Stomach smooth muscle (tissue), 2 donors: ENCODE measurements around the gene TRIP12.

Experiments
- H3K27ac ChIP-seq: one replicate; pipeline ENCODE4 v1.7.0; 2013; ENCODE audit warnings: mild to moderate bottlenecking, low read length, inconsistent platforms
- H3K27me3 ChIP-seq, 2 donors: one replicate each; pipeline ENCODE4 v1.7.0; 2013; ENCODE audit warnings: low read length in 2 of 2; ENCODE audit not compliant: insufficient read depth in 2 of 2, control insufficient read depth in 1 of 2
- H3K36me3 ChIP-seq, 2 donors: one replicate each; pipeline ENCODE4 v1.7.0; 2013; ENCODE audit warnings: low read length in 2 of 2; ENCODE audit not compliant: control insufficient read depth in 2 of 2, insufficient read depth in 2 of 2
- H3K4me1 ChIP-seq: one replicate; pipeline ENCODE4 v1.7.0; 2013; ENCODE audit warnings: low read length; ENCODE audit not compliant: control insufficient read depth, insufficient read depth
- H3K4me3 ChIP-seq, 2 donors: one replicate each; pipeline ENCODE4 v1.7.0; 2013; ENCODE audit warnings: low read length in 2 of 2
- H3K9ac ChIP-seq, 2 donors: one replicate each; pipeline ENCODE4 v1.7.0; 2013; ENCODE audit warnings: low read length in 2 of 2, mild to moderate bottlenecking in 1 of 2
- H3K9me3 ChIP-seq, 2 donors: one replicate each; pipeline ENCODE4 v1.7.0; 2013; ENCODE audit warnings: low read length in 2 of 2; ENCODE audit not compliant: control insufficient read depth in 2 of 2
- donor health status: healthy.
- donor health status: Pancreatic carcinoma.

TRIP12 gene

DNA sequence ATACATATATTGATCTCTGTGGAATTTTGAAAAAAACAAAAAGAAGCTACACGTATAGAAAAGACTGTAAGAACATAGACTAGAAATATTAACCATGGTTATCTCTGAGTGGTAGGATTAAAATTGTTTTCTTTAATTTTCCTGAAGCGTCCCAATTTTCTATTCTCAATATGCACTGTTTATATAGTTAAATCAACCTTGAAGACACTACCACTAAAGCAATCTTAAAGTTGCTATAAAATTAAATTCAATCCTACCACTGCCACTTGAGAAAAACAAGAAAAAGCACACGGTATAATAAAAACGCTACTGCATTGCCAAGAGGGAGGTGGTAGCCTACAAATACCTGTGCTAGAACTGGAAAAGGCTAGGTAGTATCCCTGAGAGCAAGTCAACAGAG, 47.2 kb downstream of the TRIP12 start:
- Histone ChIP-seq H3K27ac (no peak overlapping the region), H3K4me1 (no peaks in the 10 kb centered on the region), H3K27me3 (no peaks in the 10 kb centered on the region), H3K9ac (no peak overlapping the region), H3K36me3 (peaks cover 3 to 17% of the 10 kb centered on the region in 2 donors), H3K4me3 (no peak overlapping the region), H3K9me3 (no peaks in the 10 kb centered on the region)

DNA sequence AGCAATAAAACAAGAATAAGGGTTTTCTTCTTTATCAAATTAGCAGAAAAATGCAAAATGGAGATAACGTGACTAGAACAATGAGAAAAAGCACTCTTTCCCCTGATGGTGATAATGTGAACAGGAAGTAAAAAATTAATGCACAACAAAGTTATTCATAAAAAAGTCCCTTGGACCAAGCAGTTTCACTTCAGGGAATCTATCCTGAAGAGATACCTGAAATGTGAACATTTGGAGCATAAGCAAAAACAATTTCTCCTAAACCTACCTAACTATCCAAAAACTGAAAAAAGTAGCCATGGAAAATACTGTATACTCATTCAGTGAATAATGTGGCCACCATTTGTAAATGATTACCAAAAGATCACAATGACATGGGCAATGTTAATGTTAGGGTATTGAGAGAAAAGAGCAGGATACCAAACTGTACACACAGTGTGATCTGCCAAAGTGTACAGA, 48.7 kb downstream of the TRIP12 start:
- Histone ChIP-seq H3K27me3 (no peaks in the 10 kb centered on the region), H3K9me3 (no peaks in the 10 kb centered on the region), H3K36me3 (peaks cover 0 to 7% of the 10 kb centered on the region in 2 donors), H3K4me3 (no peak overlapping the region), H3K9ac (no peak overlapping the region), H3K27ac (no peak overlapping the region), H3K4me1 (no peaks in the 10 kb centered on the region)

DNA sequence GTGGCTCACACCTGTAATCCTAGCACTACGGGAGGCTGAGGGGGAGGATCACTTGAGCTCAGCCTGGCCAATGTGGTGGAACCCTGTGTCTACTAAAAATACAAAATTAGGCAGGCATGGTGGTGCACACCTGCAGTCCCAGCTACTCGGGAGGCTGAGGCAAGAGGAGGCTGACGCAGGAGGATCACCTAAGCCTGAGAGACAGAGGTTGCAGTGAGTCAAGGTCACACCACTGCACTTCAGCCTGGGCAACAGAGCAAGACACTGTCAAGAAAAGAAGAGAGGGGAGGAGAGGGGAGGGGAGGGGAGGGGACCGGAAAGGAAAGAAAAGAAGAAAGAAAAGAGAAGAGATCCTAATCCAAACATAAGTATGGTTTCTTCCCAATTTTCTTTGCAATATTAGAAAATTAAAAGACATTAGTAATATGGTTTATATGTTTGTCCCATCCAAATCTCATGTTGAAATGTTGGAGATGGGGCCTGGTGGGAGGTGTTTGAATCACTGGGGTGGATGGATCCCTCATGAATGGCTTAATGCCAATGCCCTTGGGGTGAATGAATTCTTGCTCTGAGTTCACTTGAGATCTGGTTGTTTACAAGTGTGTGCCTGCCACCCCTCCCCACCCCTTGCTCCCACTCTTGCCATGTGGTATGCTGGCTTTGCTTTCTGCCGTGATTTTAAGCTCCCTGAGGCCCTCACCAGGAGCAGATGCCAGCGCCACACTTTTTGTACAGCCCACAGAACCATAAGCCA, 50.7 kb downstream of the TRIP12 start:
- H3K9ac ChIP-seq, result no peak overlapping the region
- no peak overlapping the region for H3K27ac ChIP-seq
- no peaks in the 10 kb centered on the region for H3K9me3 ChIP-seq
- no peak overlapping the region for H3K4me3 ChIP-seq
- no peaks in the 10 kb centered on the region for H3K4me1 ChIP-seq
- no peaks in the 10 kb centered on the region for H3K36me3 ChIP-seq
- H3K27me3 ChIP-seq, result no peaks in the 10 kb centered on the region

DNA sequence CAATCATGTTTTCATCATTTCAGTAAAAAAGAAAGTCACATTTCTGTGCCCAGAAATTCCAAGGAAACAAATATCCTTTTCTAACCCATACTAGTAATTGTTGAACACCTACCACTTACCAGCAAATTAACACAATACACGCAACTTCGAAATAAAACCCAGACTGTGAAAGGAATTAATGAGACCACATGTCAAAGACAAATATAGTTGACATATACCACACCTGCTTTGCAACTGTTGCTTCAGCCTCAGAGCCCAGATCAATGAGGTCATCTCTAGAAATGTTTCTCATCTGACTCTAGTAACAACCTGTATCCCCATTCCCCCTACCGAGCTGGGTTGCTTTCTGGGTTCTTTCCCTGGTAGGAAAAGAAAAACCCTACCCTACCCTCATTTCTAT, 52.6 kb downstream of the TRIP12 start:
- H3K4me3 ChIP-seq, result no peak overlapping the region
- no peak overlapping the region for H3K27ac ChIP-seq

DNA sequence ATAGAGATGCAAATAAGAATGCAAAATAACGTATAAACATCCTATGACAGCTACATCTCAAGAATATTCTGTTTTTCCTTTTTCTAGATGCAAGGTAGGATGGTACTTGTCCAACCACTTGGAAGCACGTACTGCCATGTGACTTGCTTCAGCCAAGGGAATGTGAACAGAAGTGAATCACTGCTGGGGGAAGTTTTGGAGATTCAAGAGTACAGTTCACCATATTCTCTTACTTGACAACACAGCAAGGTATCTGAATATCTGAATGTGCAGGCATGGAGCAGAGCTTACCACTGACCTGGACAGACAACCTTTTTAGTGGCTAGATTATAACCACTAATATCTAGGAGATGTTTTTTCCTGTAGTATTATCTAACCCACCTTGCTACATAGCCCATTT, 53.0 kb downstream of the TRIP12 start:
- H3K4me3 ChIP-seq, result no peak overlapping the region
- H3K27me3 ChIP-seq, result no peaks in the 10 kb centered on the region
- H3K9me3 ChIP-seq, result no peaks in the 10 kb centered on the region
- no peaks in the 10 kb centered on the region for H3K36me3 ChIP-seq
- no peaks in the 10 kb centered on the region for H3K4me1 ChIP-seq
- H3K27ac ChIP-seq, result no peak overlapping the region
- H3K9ac ChIP-seq, result no peak overlapping the region

More for the DNA sequence above, 52.6 kb downstream of the TRIP12 start:
- Histone ChIP-seq H3K36me3 (no peaks in the 10 kb centered on the region), H3K9me3 (no peaks in the 10 kb centered on the region), H3K4me1 (no peaks in the 10 kb centered on the region), H3K27me3 (no peaks in the 10 kb centered on the region), H3K9ac (no peak overlapping the region)

DNA sequence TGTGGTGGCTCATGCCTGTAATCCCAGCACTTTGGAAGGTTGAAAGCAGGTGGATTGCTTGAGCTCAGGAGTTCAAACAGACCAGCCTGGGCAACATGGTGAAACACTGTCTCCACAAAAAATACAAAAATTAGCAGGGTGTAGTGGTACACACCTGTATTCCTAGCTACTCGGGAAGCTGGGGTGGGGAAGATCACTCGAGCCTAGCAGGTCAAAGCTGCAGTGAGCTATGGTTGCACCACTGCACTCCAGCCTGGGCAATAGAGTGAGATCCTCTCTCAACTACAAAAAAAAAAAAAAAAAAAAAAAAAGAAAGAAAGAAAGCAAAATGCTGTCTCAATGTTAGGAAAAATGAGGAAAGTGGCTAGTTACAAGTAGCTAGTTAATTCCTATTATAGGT, 56.8 kb downstream of the TRIP12 start:
- Histone ChIP-seq H3K9me3 (no peaks in the 10 kb centered on the region), H3K4me1 (no peaks in the 10 kb centered on the region), H3K9ac (no peak overlapping the region), H3K36me3 (no peaks in the 10 kb centered on the region), H3K4me3 (no peak overlapping the region), H3K27ac (no peak overlapping the region), H3K27me3 (no peaks in the 10 kb centered on the region)

DNA sequence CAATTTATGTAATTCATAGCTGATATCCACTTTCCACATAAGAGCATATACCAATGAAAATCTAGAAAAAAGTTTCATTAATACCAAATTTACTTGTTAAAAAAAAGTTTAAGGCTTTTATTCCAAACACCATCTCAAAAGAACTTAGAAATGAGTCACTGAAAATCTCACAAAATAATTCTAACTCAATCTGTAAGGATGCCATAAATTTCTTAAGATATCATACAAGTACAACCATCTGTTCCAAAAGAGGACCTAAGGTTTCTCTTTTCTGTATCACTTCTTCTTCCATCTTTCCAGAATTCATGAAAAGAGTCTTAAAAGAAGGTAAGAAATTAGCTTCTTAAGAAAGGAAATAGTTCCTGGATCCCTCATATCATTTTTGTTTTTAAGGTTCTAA, 60.4 kb downstream of the TRIP12 start:
- no peaks in the 10 kb centered on the region for H3K27me3 ChIP-seq
- no peak overlapping the region for H3K9ac ChIP-seq
- H3K36me3 ChIP-seq, result peaks cover 15 to 17% of the 10 kb centered on the region in 2 donors
- H3K27ac ChIP-seq, result no peak overlapping the region
- no peaks in the 10 kb centered on the region for H3K9me3 ChIP-seq
- H3K4me1 ChIP-seq, result no peaks in the 10 kb centered on the region
- no peak overlapping the region for H3K4me3 ChIP-seq

DNA sequence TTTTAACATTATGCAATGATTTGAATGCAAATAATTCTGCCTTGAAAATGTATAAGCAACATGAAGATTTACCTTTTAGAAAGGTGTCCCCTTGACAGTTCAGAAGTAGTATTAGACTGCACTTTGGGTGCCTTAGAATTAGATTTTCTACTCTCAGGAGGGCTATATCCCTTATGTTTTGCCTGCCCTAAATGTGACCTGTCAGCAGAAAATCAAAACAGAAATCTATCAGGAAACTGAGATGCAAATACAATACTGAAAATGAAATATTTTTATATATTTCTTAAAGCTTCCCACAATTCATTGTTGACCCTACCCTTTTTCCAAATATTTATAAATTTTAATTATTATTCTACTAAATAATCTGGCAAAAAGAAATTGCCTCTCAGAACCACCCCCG, 61.5 kb downstream of the TRIP12 start:
- Histone ChIP-seq H3K4me3 (no peak overlapping the region), H3K36me3 (peaks cover 15 to 21% of the 10 kb centered on the region in 2 donors), H3K9ac (no peak overlapping the region), H3K4me1 (no peaks in the 10 kb centered on the region), H3K9me3 (no peaks in the 10 kb centered on the region), H3K27me3 (no peaks in the 10 kb centered on the region), H3K27ac (no peak overlapping the region)

DNA sequence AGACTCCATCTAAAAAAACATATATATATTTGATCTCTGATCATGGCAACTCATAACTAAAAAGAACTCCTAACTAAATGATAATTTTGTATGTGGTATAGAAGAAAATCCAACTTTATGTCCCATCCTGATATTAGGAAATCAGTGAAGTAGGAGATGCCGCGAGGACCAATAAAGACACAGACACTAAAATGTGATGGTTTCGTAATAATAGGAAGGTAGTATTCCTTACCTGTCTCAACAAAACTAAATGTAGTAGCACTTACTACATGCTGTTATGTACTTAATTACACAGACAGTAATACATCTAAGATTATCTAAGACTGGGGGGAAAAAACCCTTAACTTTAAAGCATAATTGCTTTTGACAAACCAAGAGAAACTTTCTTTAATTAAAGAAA, 63.5 kb downstream of the TRIP12 start:
- H3K9me3 ChIP-seq, result no peaks in the 10 kb centered on the region
- H3K36me3 ChIP-seq, result peaks cover 15 to 21% of the 10 kb centered on the region in 2 donors
- no peaks in the 10 kb centered on the region for H3K4me1 ChIP-seq
- no peak overlapping the region for H3K4me3 ChIP-seq
- H3K9ac ChIP-seq, result no peak overlapping the region
- no peak overlapping the region for H3K27ac ChIP-seq
- no peaks in the 10 kb centered on the region for H3K27me3 ChIP-seq

DNA sequence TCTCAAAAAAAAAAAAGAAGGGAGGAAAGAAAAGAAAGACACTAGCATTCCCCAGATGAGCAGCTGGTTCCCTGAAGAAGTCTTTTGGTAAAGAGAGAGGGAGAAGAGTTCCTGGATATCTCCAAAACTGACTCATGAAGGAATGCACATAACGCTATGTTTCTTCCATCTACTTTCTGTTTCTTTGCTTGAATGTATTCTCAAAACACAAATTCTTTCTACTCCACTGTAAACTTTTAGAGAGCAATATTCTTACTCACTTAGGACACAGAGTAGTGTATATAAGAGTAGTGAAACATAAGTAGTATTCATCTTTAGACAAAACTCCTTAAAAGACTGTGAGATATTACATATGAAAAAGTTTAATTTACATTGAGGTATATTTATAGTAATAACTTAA, 64.2 kb downstream of the TRIP12 start:
- Histone ChIP-seq H3K36me3 (peaks cover 15 to 21% of the 10 kb centered on the region in 2 donors), H3K9me3 (no peaks in the 10 kb centered on the region), H3K27ac (no peak overlapping the region), H3K9ac (no peak overlapping the region), H3K4me3 (no peak overlapping the region), H3K27me3 (no peaks in the 10 kb centered on the region), H3K4me1 (no peaks in the 10 kb centered on the region)

DNA sequence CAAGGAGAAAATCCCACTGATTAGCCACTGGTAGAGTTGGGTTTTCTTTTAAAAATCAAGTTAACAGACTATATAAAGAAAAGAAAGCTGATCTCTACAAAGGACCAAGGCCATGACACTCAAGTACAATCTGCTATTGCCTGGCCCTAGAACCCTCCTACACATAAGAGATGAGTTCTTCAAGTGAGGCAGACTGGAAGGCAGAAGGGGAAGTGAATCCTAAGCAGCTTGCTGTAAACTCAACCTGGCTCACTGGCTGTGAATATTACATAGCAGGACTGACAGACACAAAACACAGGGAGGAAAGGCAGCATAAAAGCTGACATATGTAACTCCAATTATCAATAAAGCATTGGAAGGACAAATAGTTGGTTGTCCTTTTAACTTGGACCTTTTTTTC, 65.4 kb downstream of the TRIP12 start:
- Histone ChIP-seq H3K9ac (no peak overlapping the region), H3K9me3 (no peaks in the 10 kb centered on the region), H3K27me3 (no peaks in the 10 kb centered on the region), H3K27ac (no peak overlapping the region), H3K36me3 (peaks cover 15 to 21% of the 10 kb centered on the region in 2 donors), H3K4me3 (no peak overlapping the region), H3K4me1 (no peaks in the 10 kb centered on the region)
